ENCODE data around the gene C5orf24.

Gene C5orf24

DNA sequence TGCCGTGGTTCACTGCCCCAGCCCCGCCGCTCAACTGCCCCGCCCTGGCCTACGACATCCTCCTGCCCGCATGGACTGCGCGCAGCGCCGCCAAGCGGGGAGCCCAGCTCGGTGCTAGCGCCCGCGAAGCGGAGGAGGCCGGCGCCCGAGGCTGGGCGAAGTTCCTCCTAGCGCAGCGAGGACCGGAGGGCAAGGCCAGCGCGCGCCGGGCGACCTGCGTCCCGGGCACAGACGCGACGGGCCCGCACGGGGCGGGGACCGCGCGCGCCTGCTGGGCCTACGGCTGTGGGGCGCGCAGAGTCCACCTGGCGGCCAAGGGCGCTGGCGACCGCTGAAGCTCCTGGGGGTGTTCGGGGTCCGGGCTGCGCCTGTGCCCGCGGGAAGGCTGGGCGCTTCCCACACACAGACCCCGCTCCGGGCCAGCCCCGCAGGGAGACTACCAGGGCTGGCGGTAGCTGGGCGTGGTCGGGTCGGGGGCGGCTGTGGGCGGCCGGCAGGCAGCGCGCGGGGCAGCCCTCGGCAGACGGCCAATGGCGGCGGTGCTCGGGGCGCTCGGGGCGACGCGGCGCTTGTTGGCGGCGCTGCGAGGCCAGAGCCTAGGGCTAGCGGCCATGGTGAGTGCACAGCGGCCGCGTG lies 59.0 kb downstream of the C5orf24 start, which contains the start of gene PCBD2:
PCBD2 (plus strand) TSS at position 522 of the 636 bp plus-strand sequence; CDS start at position 531, 9 bp downstream.
- H3K27me3 ChIP-seq (ENCODE audit: control insufficient read depth in 5 of 5, insufficient read depth in 4 of 5, low read length in 5 of 5), result no peaks in the 10 kb centered on the region
- H3K36me3 ChIP-seq (ENCODE audit: control insufficient read depth in 5 of 5, insufficient read depth in 5 of 5, low read length in 5 of 5), result peaks cover 0 to 10% (median 4%) of the 10 kb centered on the region in 5 donors
- peak within 1 kb of the TSS; percentile 79 to 90 (median 84) for H3K4me3 ChIP-seq (ENCODE audit: low read depth in 1 of 5, low read length in 5 of 5)
- no peaks in the 10 kb centered on the region for H3K9me3 ChIP-seq (ENCODE audit: control insufficient read depth in 5 of 5, low read length in 5 of 5)
- H3K27ac ChIP-seq (ENCODE audit: low read depth, low read length), result peak within 1 kb of the TSS; percentile 86
- peak within 1 kb of the TSS; percentile 48 to 93 (median 84) for H3K9ac ChIP-seq (ENCODE audit: low read length in 5 of 5)
- peaks cover 0 to 6% (median 5%) of the 10 kb centered on the region in 5 donors for H3K4me1 ChIP-seq (ENCODE audit: control insufficient read depth in 5 of 5, insufficient read depth in 5 of 5, low read length in 5 of 5)

DNA sequence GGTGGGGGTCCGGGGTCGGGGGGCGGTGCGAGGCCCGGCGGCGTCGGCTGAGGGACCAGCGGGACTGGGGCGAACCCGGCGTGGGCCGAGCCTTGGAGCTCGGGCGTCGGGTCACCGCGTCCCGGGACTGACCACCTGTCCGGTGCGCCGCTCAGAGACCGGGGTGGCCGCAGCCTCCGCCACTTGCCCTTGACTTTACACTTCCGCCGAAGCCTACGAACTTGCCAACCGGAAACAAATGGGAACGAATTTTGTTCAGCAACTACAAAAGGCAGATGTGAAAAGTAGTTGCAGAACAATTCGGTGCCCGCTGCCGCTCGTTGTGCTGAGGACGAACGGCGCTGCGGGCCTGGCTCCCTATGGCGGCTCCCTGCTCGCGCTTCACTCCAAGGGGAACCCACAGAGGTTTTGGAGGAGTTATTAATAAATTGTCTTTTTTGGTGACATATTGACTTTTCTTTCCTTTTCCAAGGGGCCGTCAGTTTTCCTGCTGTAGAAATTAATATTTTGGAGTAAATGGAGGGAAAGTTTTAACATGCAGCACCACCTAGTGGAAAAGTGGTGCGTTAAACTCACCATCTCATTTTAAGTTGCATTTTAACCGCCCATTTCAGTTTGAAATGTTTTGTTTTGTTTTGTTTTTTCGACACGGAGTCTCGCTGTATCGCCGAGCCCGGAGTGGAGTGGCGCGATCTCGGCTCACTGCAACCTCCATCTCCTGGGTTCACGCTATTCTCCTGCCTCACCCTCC lies 59.7 kb downstream of the C5orf24 start:
- Histone ChIP-seq H3K36me3 (ENCODE audit: control insufficient read depth in 5 of 5, insufficient read depth in 5 of 5, low read length in 5 of 5) (peaks cover 0 to 11% (median 0%) of the 10 kb centered on the region in 5 donors), H3K27me3 (ENCODE audit: control insufficient read depth in 5 of 5, insufficient read depth in 4 of 5, low read length in 5 of 5) (no peaks in the 10 kb centered on the region), H3K4me3 (ENCODE audit: low read depth in 1 of 5, low read length in 5 of 5) (peak overlapping the region; percentile 79 to 90 (median 84)), H3K9me3 (ENCODE audit: control insufficient read depth in 5 of 5, low read length in 5 of 5) (no peaks in the 10 kb centered on the region), H3K27ac (ENCODE audit: low read depth, low read length) (peak overlapping the region; percentile 86), H3K4me1 (ENCODE audit: control insufficient read depth in 5 of 5, insufficient read depth in 5 of 5, low read length in 5 of 5) (peaks cover 0 to 6% (median 5%) of the 10 kb centered on the region in 5 donors), H3K9ac (ENCODE audit: low read length in 5 of 5) (peak overlapping the region; percentile 48 to 93 (median 84))

DNA sequence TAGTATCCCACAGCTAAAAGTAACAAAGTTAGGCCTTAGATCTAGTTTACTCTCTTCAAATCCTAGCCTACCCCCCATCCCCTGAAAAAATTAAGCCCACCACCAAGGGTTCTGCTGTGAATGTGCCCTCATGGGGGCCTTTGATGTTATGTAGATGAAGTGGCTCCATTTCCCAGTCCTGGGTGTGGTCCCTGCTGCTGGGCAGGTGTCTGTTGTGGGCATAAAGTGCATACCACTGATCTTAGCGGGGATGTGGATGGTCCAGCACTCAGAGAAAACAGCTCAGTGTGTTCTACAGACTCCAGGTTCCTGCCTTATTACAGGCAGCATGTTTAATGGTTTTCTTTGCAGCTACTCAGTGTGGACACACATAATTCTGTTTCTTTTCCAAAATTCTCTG lies 61.0 kb downstream of the C5orf24 start:
- Histone ChIP-seq H3K9me3 (ENCODE audit: control insufficient read depth in 5 of 5, low read length in 5 of 5) (no peaks in the 10 kb centered on the region), H3K9ac (ENCODE audit: low read length in 5 of 5) (peak overlapping the region in 1 of 5 donors; percentile 47), H3K27ac (ENCODE audit: low read depth, low read length) (no peak overlapping the region), H3K4me1 (ENCODE audit: control insufficient read depth in 5 of 5, insufficient read depth in 5 of 5, low read length in 5 of 5) (peaks cover 0 to 6% (median 5%) of the 10 kb centered on the region in 5 donors), H3K36me3 (ENCODE audit: control insufficient read depth in 5 of 5, insufficient read depth in 5 of 5, low read length in 5 of 5) (peaks cover 3 to 16% (median 11%) of the 10 kb centered on the region in 5 donors), H3K27me3 (ENCODE audit: control insufficient read depth in 5 of 5, insufficient read depth in 4 of 5, low read length in 5 of 5) (no peaks in the 10 kb centered on the region), H3K4me3 (ENCODE audit: low read depth in 1 of 5, low read length in 5 of 5) (no peak overlapping the region)
